Measurements from ENCODE around the gene NKAPD1. TPM values are rescaled to one million over a fixed set of nuclear protein-coding genes. Genes with fewer than 3 reads are reported as not detected.
A peak's percentile ranks its signal among the peaks of the same experiment; 100 is the strongest.

Gene NKAPD1
- total RNA-seq, 1 donor from 2014 or later = 27.7 TPM

DNA sequence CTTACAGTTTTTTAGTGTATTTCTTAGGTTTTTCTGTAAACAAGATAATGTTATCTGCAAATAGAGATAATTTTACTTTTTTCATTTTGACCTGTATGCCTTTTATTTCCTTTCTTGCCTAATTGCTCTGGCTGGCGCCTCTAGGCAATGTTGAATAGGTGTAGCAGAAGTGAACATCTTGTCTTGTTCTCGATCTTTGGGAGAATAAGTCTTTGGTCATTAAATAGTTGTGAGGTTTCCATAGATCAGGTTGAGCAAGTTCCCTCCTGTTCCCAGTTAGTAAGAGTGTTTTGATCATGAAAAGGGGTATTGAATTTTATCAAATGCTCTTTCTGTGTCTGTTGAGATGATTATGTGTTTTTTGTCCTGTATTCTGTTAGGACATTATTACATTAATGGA is 24.3 kb upstream of the NKAPD1 start:
- Mint-ChIP-seq H3K36me3 (ENCODE audit: low read depth, unreplicated experiment) (peaks cover 28% of the 10 kb centered on the region), H3K27me3 (ENCODE audit: low read depth, unreplicated experiment) (no peaks in the 10 kb centered on the region), H3K4me3 (ENCODE audit: unreplicated experiment) (no peak overlapping the region), H3K4me1 (ENCODE audit: low read depth, unreplicated experiment) (peaks cover 3% of the 10 kb centered on the region), H3K27ac (ENCODE audit: unreplicated experiment) (no peak overlapping the region), H3K9me3 (ENCODE audit: unreplicated experiment) (peaks cover 7% of the 10 kb centered on the region)
- no peak for DNase-seq (ENCODE audit: low read depth)
- Histone ChIP-seq H3K36me3 (ENCODE audit: insufficient read depth, low read length) (peaks cover 28% of the 10 kb centered on the region), H3K9me3 (ENCODE audit: insufficient read depth, low read depth, low read length) (no peaks in the 10 kb centered on the region), H3K4me1 (ENCODE audit: insufficient read depth, low read length) (peaks cover 3% of the 10 kb centered on the region), H3K4me3 (ENCODE audit: insufficient read depth, low read depth, low read length) (no peak overlapping the region), H3K4me2 (ENCODE audit: low read length) (no peak overlapping the region), H3K79me2 (ENCODE audit: insufficient read depth, low read length) (peaks cover 3% of the 10 kb centered on the region), H4K20me1 (ENCODE audit: insufficient read depth, low read length) (no peaks in the 10 kb centered on the region), H3K27ac (ENCODE audit: low read depth, low read length) (no peak overlapping the region), H2AFZ (ENCODE audit: low read depth, low read length) (no peak overlapping the region), H3K27me3 (ENCODE audit: insufficient read depth, low read length) (no peaks in the 10 kb centered on the region), H3K9ac (ENCODE audit: low read length) (no peak overlapping the region)
- FAIRE-seq = no peak
- TF ChIP-seq EZH2 (IDR thresholded peaks at IDR 0.05; ENCODE audit: insufficient read depth, low read length) = no peak
- TF ChIP-seq, protein P1, sequence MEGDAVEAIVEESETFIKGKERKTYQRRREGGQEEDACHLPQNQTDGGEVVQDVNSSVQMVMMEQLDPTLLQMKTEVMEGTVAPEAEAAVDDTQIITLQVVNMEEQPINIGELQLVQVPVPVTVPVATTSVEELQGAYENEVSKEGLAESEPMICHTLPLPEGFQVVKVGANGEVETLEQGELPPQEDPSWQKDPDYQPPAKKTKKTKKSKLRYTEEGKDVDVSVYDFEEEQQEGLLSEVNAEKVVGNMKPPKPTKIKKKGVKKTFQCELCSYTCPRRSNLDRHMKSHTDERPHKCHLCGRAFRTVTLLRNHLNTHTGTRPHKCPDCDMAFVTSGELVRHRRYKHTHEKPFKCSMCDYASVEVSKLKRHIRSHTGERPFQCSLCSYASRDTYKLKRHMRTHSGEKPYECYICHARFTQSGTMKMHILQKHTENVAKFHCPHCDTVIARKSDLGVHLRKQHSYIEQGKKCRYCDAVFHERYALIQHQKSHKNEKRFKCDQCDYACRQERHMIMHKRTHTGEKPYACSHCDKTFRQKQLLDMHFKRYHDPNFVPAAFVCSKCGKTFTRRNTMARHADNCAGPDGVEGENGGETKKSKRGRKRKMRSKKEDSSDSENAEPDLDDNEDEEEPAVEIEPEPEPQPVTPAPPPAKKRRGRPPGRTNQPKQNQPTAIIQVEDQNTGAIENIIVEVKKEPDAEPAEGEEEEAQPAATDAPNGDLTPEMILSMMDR (IDR thresholded peaks at IDR 0.05; ENCODE audit: insufficient read depth, low read depth, low read length) = no peak

- H3K9me3 ChIP-seq (ENCODE audit: insufficient read depth, low read depth, low read length) = no peaks in the 10 kb centered on the region
- peaks cover 25% of the 10 kb centered on the region for H3K36me3 ChIP-seq (ENCODE audit: insufficient read depth, low read length)
- H3K4me1 ChIP-seq (ENCODE audit: insufficient read depth, low read length) = peaks cover 3% of the 10 kb centered on the region
- H3K4me3 Mint-ChIP-seq (ENCODE audit: unreplicated experiment) = no peak overlapping the region
- H3K9me3 Mint-ChIP-seq (ENCODE audit: unreplicated experiment) = peaks cover 7% of the 10 kb centered on the region
- FAIRE-seq (peak; percentile 49), DNase-seq (ENCODE audit: low read depth) (no peak)
- no peak overlapping the region for H3K27ac ChIP-seq (ENCODE audit: low read depth, low read length)
- H3K27me3 Mint-ChIP-seq (ENCODE audit: low read depth, unreplicated experiment) = no peaks in the 10 kb centered on the region
- H2AFZ ChIP-seq (ENCODE audit: low read depth, low read length) = no peak overlapping the region
- H3K9ac ChIP-seq (ENCODE audit: low read length) = no peak overlapping the region
- no peak overlapping the region for H3K4me3 ChIP-seq (ENCODE audit: insufficient read depth, low read depth, low read length)
- peaks cover 3% of the 10 kb centered on the region for H3K4me1 Mint-ChIP-seq (ENCODE audit: low read depth, unreplicated experiment)
- H4K20me1 ChIP-seq (ENCODE audit: insufficient read depth, low read length) = no peaks in the 10 kb centered on the region
- H3K27ac Mint-ChIP-seq (ENCODE audit: unreplicated experiment) = no peak overlapping the region
- H3K79me2 ChIP-seq (ENCODE audit: insufficient read depth, low read length) = peaks cover 3% of the 10 kb centered on the region
- TF ChIP-seq, protein P1 (IDR thresholded peaks at IDR 0.05; ENCODE audit: insufficient read depth, low read depth, low read length) = no peak
- H3K36me3 Mint-ChIP-seq (ENCODE audit: low read depth, unreplicated experiment) = peaks cover 27% of the 10 kb centered on the region
- no peak overlapping the region for H3K4me2 ChIP-seq (ENCODE audit: low read length)
- no peaks in the 10 kb centered on the region for H3K27me3 ChIP-seq (ENCODE audit: insufficient read depth, low read length)
These were observed 23.4 kb upstream of the NKAPD1 start for GRCh38 chr11:112050721-112051120.

DNA sequence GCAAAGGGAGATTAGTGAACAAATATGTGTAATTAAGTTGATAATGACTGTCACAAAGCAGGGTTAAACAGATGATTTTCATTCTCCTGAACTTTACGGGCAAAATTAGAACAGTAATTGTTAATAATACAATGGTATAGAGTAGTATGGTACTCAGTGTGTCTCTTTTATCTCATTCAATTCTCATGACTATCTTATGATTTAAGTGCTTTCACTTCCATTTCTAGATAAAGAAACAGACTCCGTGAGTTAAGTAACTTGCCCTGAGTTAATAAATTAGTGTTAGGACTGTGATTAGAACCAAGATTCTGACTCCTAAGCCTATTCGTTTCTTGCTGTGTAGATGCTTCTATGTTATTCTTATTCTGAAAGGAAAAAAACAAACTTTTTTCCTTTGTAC is 22.3 kb upstream of the NKAPD1 start:
- H2AFZ ChIP-seq (ENCODE audit: low read depth, low read length) = no peak overlapping the region
- H3K4me3 Mint-ChIP-seq (ENCODE audit: unreplicated experiment) = no peak overlapping the region
- H3K4me2 ChIP-seq (ENCODE audit: low read length) = no peak overlapping the region
- H3K79me2 ChIP-seq (ENCODE audit: insufficient read depth, low read length) = peaks cover 3% of the 10 kb centered on the region
- H3K27me3 Mint-ChIP-seq (ENCODE audit: low read depth, unreplicated experiment) = no peaks in the 10 kb centered on the region
- H3K27ac ChIP-seq (ENCODE audit: low read depth, low read length) = no peak overlapping the region
- H3K36me3 Mint-ChIP-seq (ENCODE audit: low read depth, unreplicated experiment) = peaks cover 20% of the 10 kb centered on the region
- no peaks in the 10 kb centered on the region for H3K27me3 ChIP-seq (ENCODE audit: insufficient read depth, low read length)
- peaks cover 7% of the 10 kb centered on the region for H3K9me3 Mint-ChIP-seq (ENCODE audit: unreplicated experiment)
- H3K9me3 ChIP-seq (ENCODE audit: insufficient read depth, low read depth, low read length) = no peaks in the 10 kb centered on the region
- H3K4me3 ChIP-seq (ENCODE audit: insufficient read depth, low read depth, low read length) = no peak overlapping the region
- DNase-seq (ENCODE audit: low read depth) = no peak
- FAIRE-seq = no peak
- no peak overlapping the region for H3K9ac ChIP-seq (ENCODE audit: low read length)
- no peaks in the 10 kb centered on the region for H4K20me1 ChIP-seq (ENCODE audit: insufficient read depth, low read length)
- H3K4me1 ChIP-seq (ENCODE audit: insufficient read depth, low read length) = peaks cover 3% of the 10 kb centered on the region
- H3K4me1 Mint-ChIP-seq (ENCODE audit: low read depth, unreplicated experiment) = peaks cover 3% of the 10 kb centered on the region
- TF ChIP-seq EZH2 (IDR thresholded peaks at IDR 0.05; ENCODE audit: insufficient read depth, low read length) = no peak
- TF ChIP-seq, protein P1 (IDR thresholded peaks at IDR 0.05; ENCODE audit: insufficient read depth, low read depth, low read length) = no peak
- no peak overlapping the region for H3K27ac Mint-ChIP-seq (ENCODE audit: unreplicated experiment)
- H3K36me3 ChIP-seq (ENCODE audit: insufficient read depth, low read length) = peaks cover 25% of the 10 kb centered on the region
